Kidney epithelial cell (primary cell): Measurements from ENCODE around the gene SCAMP1. TPM values are rescaled to one million over a fixed set of nuclear protein-coding genes. Genes with fewer than 3 reads are reported as not detected.
"Not testable (repeated sequence)": the region's sequence is repeated elsewhere in the genome, so short reads cannot be mapped to it uniquely, and the experiment has no call there.

Experiments
- DNase-seq: peaks from one replicate; pipeline ENCODE4 v3.0.0-alpha.2; 2010; ENCODE audit warnings: low read depth
- H3K27me3 ChIP-seq: 2 replicates; pipeline ENCODE4 v1.6.0; 2011; ENCODE audit warnings: low read length; ENCODE audit not compliant: control insufficient read depth, insufficient read depth
- H3K36me3 ChIP-seq: 2 replicates; pipeline ENCODE4 v1.5.1; 2011; ENCODE audit warnings: low read length; ENCODE audit not compliant: control insufficient read depth, insufficient read depth
- H3K4me3 ChIP-seq: 2 replicates; pipeline ENCODE4 v1.5.1; 2011; ENCODE audit warnings: low read depth, mild to moderate bottlenecking, control low read depth, low read length
- CTCF ChIP-seq: IDR thresholded peaks from 2 replicates; pipeline ENCODE4 v1.5.1; 2011; ENCODE audit warnings: mild to moderate bottlenecking, moderate library complexity, low read length, control low read depth, inconsistent platforms; ENCODE audit not compliant: insufficient read depth, poor library complexity, severe bottlenecking
- total RNA-seq: library from RNA; depleted of rRNA; stranded (reverse); fragments of >200 nt; gene quantifications from 2 replicates; pipeline ENCODE4 v1.2.3, GENCODE V29; 2015

Gene SCAMP1
- total RNA-seq, 1 donor from 2014 or later: 43.0 TPM

GRCh38 chr5:78447775-78448424 lies 87.5 kb downstream of the SCAMP1 start:
- no peak for TF ChIP-seq CTCF
- no peak for DNase-seq

GRCh38 chr5:78449103-78449502 lies 88.7 kb downstream of the SCAMP1 start:
- TF ChIP-seq CTCF: no peak
- no peak for DNase-seq
- Histone ChIP-seq H3K36me3 (no peaks in the 10 kb centered on the region), H3K4me3 (no peak overlapping the region), H3K27me3 (no peaks in the 10 kb centered on the region)

More at GRCh38 chr5:78447775-78448424, 87.5 kb downstream of the SCAMP1 start:
- H3K27me3 ChIP-seq: no peaks in the 10 kb centered on the region
- no peaks in the 10 kb centered on the region for H3K36me3 ChIP-seq
- no peak overlapping the region for H3K4me3 ChIP-seq

- DNase-seq, H3K4me3 ChIP-seq, H3K36me3 ChIP-seq, H3K27me3 ChIP-seq: not testable (repeated sequence)
Measured at GRCh38 chr5:78457507-78457906, 97.1 kb downstream of the SCAMP1 start.

GRCh38 chr5:78458843-78459242 lies 98.4 kb downstream of the SCAMP1 start:
- DNase-seq: no peak
- H3K36me3 ChIP-seq: no peaks in the 10 kb centered on the region
- no peaks in the 10 kb centered on the region for H3K27me3 ChIP-seq
- no peak for TF ChIP-seq CTCF
- no peak overlapping the region for H3K4me3 ChIP-seq

GRCh38 chr5:78467140-78467539 lies 106.7 kb downstream of the SCAMP1 start:
- TF ChIP-seq CTCF: no peak
- DNase-seq: no peak
- no peaks in the 10 kb centered on the region for H3K36me3 ChIP-seq
- no peaks in the 10 kb centered on the region for H3K27me3 ChIP-seq
- H3K4me3 ChIP-seq: no peak overlapping the region

- Histone ChIP-seq H3K4me3 (no peak overlapping the region), H3K36me3 (no peaks in the 10 kb centered on the region), H3K27me3 (no peaks in the 10 kb centered on the region)
- DNase-seq: peak; percentile 9
- TF ChIP-seq CTCF: peak; percentile 70
Measured at GRCh38 chr5:78467752-78468357, 107.4 kb downstream of the SCAMP1 start.
